ENCODE results near the gene TM4SF20.
"Not testable (repeated sequence)": the region's sequence is repeated elsewhere in the genome, so short reads cannot be mapped to it uniquely, and the experiment has no call there.

TM4SF20 gene

DNA sequence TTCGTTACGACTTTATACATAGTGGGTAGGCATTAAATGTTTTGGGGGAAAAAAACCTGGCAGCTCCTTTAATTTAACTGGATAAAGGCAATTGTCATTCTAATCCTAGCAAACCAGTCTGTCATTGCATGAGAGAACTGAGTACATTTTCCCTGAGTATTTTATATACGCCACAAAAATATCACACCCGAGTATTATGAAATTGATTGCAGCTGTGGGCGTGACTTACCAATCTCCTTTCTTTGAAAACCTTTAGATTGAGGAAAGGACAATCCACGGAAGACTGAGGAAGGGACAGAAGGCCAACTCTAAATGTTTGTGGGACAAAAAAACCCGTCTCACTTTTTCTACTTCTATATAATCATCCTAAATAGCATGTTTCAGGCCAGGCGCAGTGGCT lies 9.0 kb downstream of the TM4SF20 start:
- no peak for DNase-seq (ENCODE audit: low read depth, low spot score)
- TF ChIP-seq CTCF (IDR thresholded peaks at IDR 0.05; ENCODE audit: low read depth, low read length): no peak
- in situ Hi-C loops (cut with HindIII; ENCODE audit: low sequenced_read_pairs): no loop called here
- no peak overlapping the region for H3K4me3 ChIP-seq (ENCODE audit: low read depth, low read length)

- no peak for TF ChIP-seq CTCF (IDR thresholded peaks at IDR 0.05; ENCODE audit: low read depth, low read length)
- DNase-seq (ENCODE audit: low read depth, low spot score): no peak
- in situ Hi-C loops (cut with HindIII; ENCODE audit: low sequenced_read_pairs): no loop called here
- no peak overlapping the region for H3K4me3 ChIP-seq (ENCODE audit: low read depth, low read length)
Observed at GRCh38 chr2:227368574-227368973, 10.5 kb downstream of the TM4SF20 start.

- H3K4me3 ChIP-seq (ENCODE audit: low read depth, low read length): no peak overlapping the region
- no peak for TF ChIP-seq CTCF (IDR thresholded peaks at IDR 0.05; ENCODE audit: low read depth, low read length)
- DNase-seq (ENCODE audit: low read depth, low spot score): no peak
- in situ Hi-C loops (cut with HindIII; ENCODE audit: low sequenced_read_pairs): no loop called here
Observed at GRCh38 chr2:227367427-227367795, 11.7 kb downstream of the TM4SF20 start.

DNA sequence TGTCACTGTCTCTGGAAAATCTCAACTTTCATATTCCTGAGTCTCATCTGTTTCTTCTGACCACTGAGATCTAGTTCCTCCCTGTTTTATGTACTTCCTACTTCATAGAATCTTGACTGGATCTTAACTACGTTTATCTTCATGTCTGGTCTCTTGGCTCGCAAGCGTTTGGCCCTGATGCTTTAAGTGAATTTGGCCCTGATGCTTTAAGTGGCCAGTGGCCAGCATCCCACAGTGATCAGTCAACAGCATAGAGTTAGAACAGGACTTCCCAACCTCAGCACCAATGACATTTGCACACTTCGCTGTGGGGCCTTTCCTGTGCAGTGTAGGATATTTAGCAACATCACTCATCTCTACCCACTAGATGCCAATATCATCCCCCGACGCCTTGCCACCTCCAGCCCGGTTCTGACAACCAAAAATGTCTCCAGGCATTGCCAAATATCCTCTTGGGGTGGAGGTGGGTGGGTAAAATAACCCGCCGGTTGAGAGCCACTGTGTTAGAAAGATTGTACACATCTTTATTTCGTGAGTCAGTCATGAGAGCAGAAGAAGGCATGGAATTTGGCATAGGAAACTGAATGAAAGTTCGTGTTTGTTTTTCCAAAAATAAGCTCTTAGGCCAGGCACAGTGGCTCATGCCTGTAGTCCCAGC lies 12.2 kb downstream of the TM4SF20 start:
- TF ChIP-seq CTCF (IDR thresholded peaks at IDR 0.05; ENCODE audit: low read depth, low read length): no peak
- in situ Hi-C loops (cut with HindIII; ENCODE audit: low sequenced_read_pairs): no loop called here
- peak; percentile 86 for DNase-seq (ENCODE audit: low read depth, low spot score)
- H3K4me3 ChIP-seq (ENCODE audit: low read depth, low read length): no peak overlapping the region

- no peak for DNase-seq (ENCODE audit: low read depth, low spot score)
- in situ Hi-C loops (cut with HindIII; ENCODE audit: low sequenced_read_pairs): no loop called here
- no peak for TF ChIP-seq CTCF (IDR thresholded peaks at IDR 0.05; ENCODE audit: low read depth, low read length)
Observed at GRCh38 chr2:227365833-227366232, 13.3 kb downstream of the TM4SF20 start.

GRCh38 chr2:227364585-227365263 lies 14.4 kb downstream of the TM4SF20 start:
- in situ Hi-C loops (cut with HindIII; ENCODE audit: low sequenced_read_pairs); H3K4me3 ChIP-seq (ENCODE audit: low read depth, low read length): not testable (repeated sequence)
- peak; percentile 9 for DNase-seq (ENCODE audit: low read depth, low spot score)

More at GRCh38 chr2:227365833-227366232, 13.3 kb downstream of the TM4SF20 start:
- H3K4me3 ChIP-seq (ENCODE audit: low read depth, low read length): no peak overlapping the region

DNA sequence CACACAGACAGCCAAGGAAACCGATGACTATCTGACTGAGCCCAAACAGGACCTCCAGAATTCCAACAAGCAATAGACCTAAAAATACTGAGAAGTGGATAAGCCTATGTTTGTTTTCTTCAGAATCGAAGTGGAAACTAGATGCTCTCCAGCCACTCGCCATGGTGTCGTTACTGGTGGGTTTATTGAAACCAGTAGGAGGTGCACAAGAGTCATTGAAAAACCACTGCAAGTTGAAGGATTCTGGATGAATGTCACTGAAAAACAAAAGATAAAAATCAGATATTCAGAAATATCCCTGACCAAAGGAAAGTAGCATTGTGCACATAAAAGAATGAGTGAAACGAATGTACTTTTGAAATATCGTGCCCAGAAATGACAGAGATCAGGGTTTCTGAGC lies 15.3 kb downstream of the TM4SF20 start:
- DNase-seq (ENCODE audit: low read depth, low spot score): no peak
- TF ChIP-seq CTCF (IDR thresholded peaks at IDR 0.05; ENCODE audit: low read depth, low read length): peak; percentile 9
- in situ Hi-C loops (cut with HindIII; ENCODE audit: low sequenced_read_pairs): no loop called here
- H3K4me3 ChIP-seq (ENCODE audit: low read depth, low read length): no peak overlapping the region
